Mucosa of descending colon (tissue), 3 donors: ENCODE results near the gene ARCN1. TPM values are rescaled to one million over a fixed set of nuclear protein-coding genes. Genes with fewer than 3 reads are reported as not detected.
"Not testable (repeated sequence)": the region's sequence is repeated elsewhere in the genome, so short reads cannot be mapped to it uniquely, and the experiment has no call there.

ENCODE experiments used
- ATAC-seq: fragments of 200-7000 bp; cut with Tn5 transposase; one replicate; pipeline ENCODE4 v1.9.1; 2020; ENCODE audit warnings: mild to moderate bottlenecking, moderate library complexity
- DNase-seq, 3 donors: peaks; one replicate each; pipeline ENCODE4 v3.0.0-alpha.2; 2020
- H3K36me3 ChIP-seq: fragments of 200-600 bp; one replicate; pipeline ENCODE4 v1.8.0; 2021; ENCODE audit warnings: low read depth, mild to moderate bottlenecking
- H3K4me1 ChIP-seq: fragments of 200-600 bp; one replicate; pipeline ENCODE4 v1.8.0; 2021; ENCODE audit warnings: low read depth, mild to moderate bottlenecking
- H3K4me3 ChIP-seq: fragments of 200-600 bp; one replicate; pipeline ENCODE4 v1.8.0; 2021; ENCODE audit warnings: mild to moderate bottlenecking
- H3K9me3 ChIP-seq: fragments of 200-600 bp; one replicate; pipeline ENCODE4 v1.8.0; 2021; ENCODE audit warnings: mild to moderate bottlenecking
- CTCF ChIP-seq: fragments of 200-600 bp; IDR thresholded peaks from one replicate; pipeline ENCODE4 v1.8.0; 2022; ENCODE audit warnings: antibody characterized with exemption, mild to moderate bottlenecking
- intact Hi-C, 2 donors: fragments of 100-400 bp; cut with DNase I in 1 of 2; cut with micrococcal nuclease in 1 of 2; formaldehyde crosslinking; loops; one replicate each; pipeline versions ENCODE4 v1.11.0 to v1.11.1; 2022; cut with DNase I, micrococcal nuclease
- total RNA-seq, 3 donors: library from RNA; stranded (reverse); fragmentation: NEBNext Ultra II Directional in 2 of 3; extraction: Animal tissue kit (Norgen Biotek cat#: 25700) in 2 of 3; gene quantifications; one replicate each; pipeline versions ENCODE4 v1.2.1 to v1.2.4, GENCODE V29; 2021 to 2023
- donor health status: DM: no; HTN: no; CAD: no; lungs with moderate emphysema.
- donor health status: DM: no; HTN: no; CAD: no.
- donor health status: DM: no; HTN: yes; CAD: no.

The ARCN1 gene
- total RNA-seq, 3 donors from 2014 or later, result 126 to 134 (median 130) TPM

- Histone ChIP-seq H3K36me3 (peaks cover 12% of the 10 kb centered on the region), H3K4me3 (no peak overlapping the region), H3K9me3 (no peaks in the 10 kb centered on the region), H3K4me1 (no peaks in the 10 kb centered on the region)
- TF ChIP-seq CTCF, result no peak
- DNase-seq (no peak), ATAC-seq (no peak)
- intact Hi-C loops, result no loop called here
Measured at GRCh38 chr11:118596224-118597146, 24.3 kb downstream of the ARCN1 start.

GRCh38 chr11:118597556-118597955 is 25.3 kb downstream of the ARCN1 start:
- ATAC-seq, result no peak
- Histone ChIP-seq H3K4me3 (no peak overlapping the region), H3K36me3 (peaks cover 12% of the 10 kb centered on the region), H3K4me1 (no peaks in the 10 kb centered on the region), H3K9me3 (no peaks in the 10 kb centered on the region)
- intact Hi-C loops, result no loop called here
- TF ChIP-seq CTCF, result no peak
- no peak for DNase-seq

GRCh38 chr11:118602331-118602730 is 30.1 kb downstream of the ARCN1 start:
- no peak for ATAC-seq
- no peak overlapping the region for H3K4me3 ChIP-seq
- H3K9me3 ChIP-seq, result no peaks in the 10 kb centered on the region
- intact Hi-C loops, result no loop called here
- no peak for TF ChIP-seq CTCF
- no peak for DNase-seq
- H3K36me3 ChIP-seq, result peaks cover 12% of the 10 kb centered on the region
- no peaks in the 10 kb centered on the region for H3K4me1 ChIP-seq

- intact Hi-C loops, H3K36me3 ChIP-seq, H3K4me3 ChIP-seq, ATAC-seq, DNase-seq, H3K9me3 ChIP-seq: not testable (repeated sequence)
- H3K4me1 ChIP-seq, result peaks cover 12% of the 10 kb centered on the region
Measured at GRCh38 chr11:118603709-118604108, 31.5 kb downstream of the ARCN1 start.

- H3K36me3 ChIP-seq, result peaks cover 8% of the 10 kb centered on the region
- ATAC-seq (no peak), DNase-seq (no peak)
- no peaks in the 10 kb centered on the region for H3K9me3 ChIP-seq
- peaks cover 15% of the 10 kb centered on the region for H3K4me1 ChIP-seq
- H3K4me3 ChIP-seq, result no peak overlapping the region
- intact Hi-C loops, result no loop called here
- TF ChIP-seq CTCF, result no peak
Measured at GRCh38 chr11:118604566-118604965, 32.4 kb downstream of the ARCN1 start.

GRCh38 chr11:118605116-118605867 is 33.1 kb downstream of the ARCN1 start:
- Histone ChIP-seq H3K4me3 (no peak overlapping the region), H3K36me3 (peaks cover 7% of the 10 kb centered on the region), H3K9me3 (no peaks in the 10 kb centered on the region), H3K4me1 (peaks cover 21% of the 10 kb centered on the region)
- DNase-seq (peak in 2 of 3 donors; percentile 49 to 57), ATAC-seq (peak; percentile 7)
- intact Hi-C loops, result no loop called here
- TF ChIP-seq CTCF, result no peak
